K562 (cell line): ENCODE results near the gene MYOM1. TPM values are rescaled to one million over a fixed set of nuclear protein-coding genes. Genes with fewer than 3 reads are reported as not detected.

ENCODE experiments used
- MGA ChIP-seq: fragments of 450-650 bp; IDR thresholded peaks from 2 replicates; pipeline ENCODE4 v1.6.1; 2016; ENCODE audit warnings: mild to moderate bottlenecking, moderate library complexity
- OTX1 ChIP-seq: fragments of 450-650 bp; formaldehyde crosslinking; IDR thresholded peaks from 2 replicates; pipeline ENCODE4 v1.4.0; 2022; ENCODE audit warnings: mild to moderate bottlenecking
- RAD51 ChIP-seq: fragments of 450-650 bp; IDR thresholded peaks from 2 replicates; pipeline ENCODE4 v1.7.1; 2016; ENCODE audit warnings: low read depth, mild to moderate bottlenecking, borderline replicate concordance
- THRB ChIP-seq: fragments of 450-650 bp; formaldehyde crosslinking; conservative IDR thresholded peaks from 2 replicates; pipeline ENCODE4 v1.4.0; 2022; ENCODE audit warnings: mild to moderate bottlenecking, missing genetic modification characterization
- ZNF175 ChIP-seq: fragments of 200-800 bp; sonication (Bioruptor generic); IDR thresholded peaks from 2 replicates; pipeline ENCODE4 v1.6.1; 2016; ENCODE audit warnings: low read depth, mild to moderate bottlenecking, missing genetic modification characterization, missing compliant biosample characterization
- ZNF217 ChIP-seq: sonication (generic); formaldehyde crosslinking; IDR thresholded peaks from 2 replicates; pipeline ENCODE4 v1.8.0; 2022; ENCODE audit warnings: mild to moderate bottlenecking, missing genetic modification reagents
- polyA plus RNA-seq, 8 experiments: library from polyadenylated mRNA; depleted of rRNA in 4 of 8; stranded (reverse) in 5 of 8; unstranded in 3 of 8; fragments of >200 nt; fragmentation: Nextera tagmentation in 2 of 8; fragmentation: Illumina TruSeq in 1 of 8; extraction: Ambion mirVana in 2 of 8; extraction: Trizol in 1 of 8; gene quantifications; 2 replicates each; pipeline versions ENCODE4 v1.2.1 to v1.2.3, GENCODE V29; 2011 to 2014; ENCODE audit warnings: inconsistent platforms in 1 of 8, missing spikeins in 1 of 8
- total RNA-seq, 7 experiments: library from RNA; depleted of rRNA in 6 of 7; stranded (reverse); fragments of >200 nt in 6 of 7; fragmentation: Illumina TruSeq in 2 of 7; extraction: Trizol in 2 of 7; gene quantifications; 2 replicates each; pipeline versions ENCODE4 v1.2.1 to v1.2.3, GENCODE V29; 2011 to 2021; ENCODE audit warnings: low replicate concordance in 1 of 7
- TF ChIP-seq, protein P1 (sequence below): IDR thresholded peaks from 2 replicates; pipeline ENCODE4 v1.6.1; 2016; ENCODE audit warnings: missing genetic modification characterization, missing compliant biosample characterization
- TF ChIP-seq, protein P2 (sequence below): sonication (generic); formaldehyde crosslinking; IDR thresholded peaks from 2 replicates; pipeline ENCODE4 v1.5.0; 2020; ENCODE audit warnings: missing genetic modification reagents
- TF ChIP-seq, protein P3 (sequence below): sonication (generic); formaldehyde crosslinking; IDR thresholded peaks from 2 replicates; pipeline ENCODE4 v1.9.0; 2022; ENCODE audit warnings: mild to moderate bottlenecking, missing genetic modification reagents

MYOM1 gene
- total and polyA plus RNA-seq, 9 of the 15 experiments (the other 6 are each of a cell fraction or from before 2014, with no cell fraction given) = 0.01 to 0.62 (median 0.25) TPM

DNA sequence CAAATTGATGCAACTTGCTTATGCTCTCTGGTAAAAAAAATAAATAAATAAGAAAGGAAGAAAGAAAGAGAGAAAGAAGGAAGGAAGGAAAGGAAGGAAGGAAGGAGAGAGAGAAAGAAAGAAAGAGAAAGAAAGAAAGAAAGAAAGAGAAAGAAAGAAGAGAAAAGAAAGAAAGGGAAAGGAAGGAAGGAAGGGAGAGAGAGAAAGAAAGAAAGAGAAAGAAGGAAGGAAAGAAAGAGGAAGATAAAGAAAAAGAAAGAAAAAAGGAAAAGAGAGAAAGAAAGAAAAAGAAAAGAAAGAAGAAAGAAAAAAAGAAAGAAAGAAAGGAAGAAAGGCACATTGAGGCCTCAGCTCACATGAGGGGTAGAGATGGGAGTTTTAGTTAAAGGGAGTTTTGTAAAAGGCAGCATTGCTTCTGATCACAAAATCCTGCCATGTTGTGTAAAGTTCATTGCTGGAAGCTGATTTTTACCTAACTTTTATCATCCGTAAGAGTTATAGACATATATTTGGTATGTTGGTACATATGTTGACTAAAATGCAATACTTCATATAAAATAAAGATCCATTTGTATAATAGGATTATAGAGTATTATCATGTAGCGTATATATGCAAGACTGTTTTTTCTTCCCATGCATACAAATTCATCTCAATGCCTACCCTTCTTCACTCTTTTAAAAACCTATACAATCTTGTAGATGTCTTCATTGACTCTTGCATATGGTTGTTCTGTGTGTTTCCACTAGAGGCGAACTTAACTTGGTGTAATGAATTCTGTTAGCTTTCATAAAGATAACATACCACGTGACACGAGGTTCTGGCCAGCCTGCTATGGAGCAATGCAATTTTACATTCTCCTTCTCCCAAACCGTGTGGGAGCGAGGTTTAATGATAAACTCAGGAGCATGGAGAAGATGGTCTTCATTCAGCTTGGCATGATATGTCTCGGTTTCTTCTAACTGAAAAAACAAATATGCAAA, 32.8 kb downstream of the MYOM1 start (continued):
- TF ChIP-seq MGA (peak; percentile 70), ZNF217 (CRISPR knock-in tag) (no peak), THRB (no peak), ZNF175 (CRISPR knock-in tag) (no peak), RAD51 (peak; percentile 98), OTX1 (peak; percentile 62; the same call in 1 of the 2 replicates)
- TF ChIP-seq, protein P1, sequence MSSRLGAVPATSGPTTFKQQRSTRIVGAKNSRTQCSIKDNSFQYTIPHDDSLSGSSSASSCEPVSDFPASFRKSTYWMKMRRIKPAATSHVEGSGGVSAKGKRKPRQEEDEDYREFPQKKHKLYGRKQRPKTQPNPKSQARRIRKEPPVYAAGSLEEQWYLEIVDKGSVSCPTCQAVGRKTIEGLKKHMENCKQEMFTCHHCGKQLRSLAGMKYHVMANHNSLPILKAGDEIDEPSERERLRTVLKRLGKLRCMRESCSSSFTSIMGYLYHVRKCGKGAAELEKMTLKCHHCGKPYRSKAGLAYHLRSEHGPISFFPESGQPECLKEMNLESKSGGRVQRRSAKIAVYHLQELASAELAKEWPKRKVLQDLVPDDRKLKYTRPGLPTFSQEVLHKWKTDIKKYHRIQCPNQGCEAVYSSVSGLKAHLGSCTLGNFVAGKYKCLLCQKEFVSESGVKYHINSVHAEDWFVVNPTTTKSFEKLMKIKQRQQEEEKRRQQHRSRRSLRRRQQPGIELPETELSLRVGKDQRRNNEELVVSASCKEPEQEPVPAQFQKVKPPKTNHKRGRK (tag) = peak; percentile 99
- TF ChIP-seq, protein P2, sequence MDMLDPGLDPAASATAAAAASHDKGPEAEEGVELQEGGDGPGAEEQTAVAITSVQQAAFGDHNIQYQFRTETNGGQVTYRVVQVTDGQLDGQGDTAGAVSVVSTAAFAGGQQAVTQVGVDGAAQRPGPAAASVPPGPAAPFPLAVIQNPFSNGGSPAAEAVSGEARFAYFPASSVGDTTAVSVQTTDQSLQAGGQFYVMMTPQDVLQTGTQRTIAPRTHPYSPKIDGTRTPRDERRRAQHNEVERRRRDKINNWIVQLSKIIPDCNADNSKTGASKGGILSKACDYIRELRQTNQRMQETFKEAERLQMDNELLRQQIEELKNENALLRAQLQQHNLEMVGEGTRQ (CRISPR knock-in tag) = peak; percentile 90
- TF ChIP-seq, protein P3, sequence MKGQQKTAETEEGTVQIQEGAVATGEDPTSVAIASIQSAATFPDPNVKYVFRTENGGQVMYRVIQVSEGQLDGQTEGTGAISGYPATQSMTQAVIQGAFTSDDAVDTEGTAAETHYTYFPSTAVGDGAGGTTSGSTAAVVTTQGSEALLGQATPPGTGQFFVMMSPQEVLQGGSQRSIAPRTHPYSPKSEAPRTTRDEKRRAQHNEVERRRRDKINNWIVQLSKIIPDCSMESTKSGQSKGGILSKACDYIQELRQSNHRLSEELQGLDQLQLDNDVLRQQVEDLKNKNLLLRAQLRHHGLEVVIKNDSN (CRISPR knock-in tag) = peak; percentile 91
